ENCODE results near the gene UTS2R. TPM values are rescaled to one million over a fixed set of nuclear protein-coding genes. Genes with fewer than 3 reads are reported as not detected.

Gene UTS2R
- total and polyA plus RNA-seq, 2 of the 4 experiments (the other 2 are of a cell fraction), result not detected

- Histone ChIP-seq H4K5ac (ENCODE audit: low read depth, low read length) (no peak overlapping the region), H3K4me3 (ENCODE audit: insufficient read depth, low read depth, low read length) (no peak overlapping the region), H2BK15ac (ENCODE audit: low read depth, low read length) (no peak overlapping the region), H2BK20ac (ENCODE audit: low read depth, low read length) (no peak overlapping the region), H4K8ac (ENCODE audit: low read depth in 2 of 2, low read length in 2 of 2) (no peak overlapping the region), H3K56ac (ENCODE audit: extremely low read depth, insufficient read depth, low read length) (no peak overlapping the region), H3K27ac (ENCODE audit: insufficient read depth, low read length) (no peak overlapping the region), H3K4ac (ENCODE audit: low read depth, low read length) (no peak overlapping the region), H3K14ac (replicated peaks; ENCODE audit: low read depth, low read length) (no peak overlapping the region), H3K23ac (ENCODE audit: low read depth, low read length) (no peak overlapping the region), H2BK120ac (ENCODE audit: low read depth, low read length) (no peak overlapping the region), H3K9ac (ENCODE audit: low read depth, low read length) (no peak overlapping the region), H3K79me1 (ENCODE audit: low read depth in 1 of 2, low read length in 2 of 2) (no peaks in the 10 kb centered on the region), H2BK5ac (ENCODE audit: low read depth, low read length, poor library complexity, severe bottlenecking) (no peak overlapping the region), H3K27me3 (ENCODE audit: control insufficient read depth, insufficient read depth, low read length) (peaks cover 39% of the 10 kb centered on the region), H2AK9ac (replicated peaks; ENCODE audit: low read depth, low read length, poor library complexity) (no peak overlapping the region), H3K4me1 (ENCODE audit: control insufficient read depth, insufficient read depth, low read length) (peaks cover 4% of the 10 kb centered on the region), H2AFZ (replicated peaks; ENCODE audit: low read length, poor library complexity) (no peak overlapping the region), H2AK5ac (ENCODE audit: low read depth, low read length) (no peak overlapping the region), H3K9me1 (ENCODE audit: insufficient read depth, low read length) (peaks cover 4% of the 10 kb centered on the region; the same call in 1 of the 2 replicates), H3K4me2 (ENCODE audit: low read depth, low read length) (no peak overlapping the region), H3K36me3 (ENCODE audit: control insufficient read depth, insufficient read depth, low read length) (peaks cover 2% of the 10 kb centered on the region; the same call in 1 of the 2 replicates), H4K91ac (ENCODE audit: insufficient read depth, low read depth, low read length) (no peak overlapping the region), H4K20me1 (ENCODE audit: insufficient read depth, low read length) (no peaks in the 10 kb centered on the region; the same call in 1 of the 2 replicates), H3K18ac (ENCODE audit: low read depth, low read length) (no peak overlapping the region), H3K9me3 (ENCODE audit: control insufficient read depth, insufficient read depth, low read length) (no peaks in the 10 kb centered on the region)
- no peak for TF ChIP-seq NFE2L2 (IDR thresholded peaks at IDR 0.05; ENCODE audit: low read depth, low read length)
- TF ChIP-seq MAFK (IDR thresholded peaks at IDR 0.05; ENCODE audit: low read depth, low read length), result no peak
- TF ChIP-seq CEBPB (IDR thresholded peaks at IDR 0.05; ENCODE audit: low read depth, low read length), result no peak
- TF ChIP-seq RCOR1 (IDR thresholded peaks at IDR 0.05; ENCODE audit: insufficient replicate concordance, low read length), result no peak
- TF ChIP-seq RAD21 (IDR thresholded peaks at IDR 0.05; ENCODE audit: low read length), result no peak
- TF ChIP-seq, protein P1, sequence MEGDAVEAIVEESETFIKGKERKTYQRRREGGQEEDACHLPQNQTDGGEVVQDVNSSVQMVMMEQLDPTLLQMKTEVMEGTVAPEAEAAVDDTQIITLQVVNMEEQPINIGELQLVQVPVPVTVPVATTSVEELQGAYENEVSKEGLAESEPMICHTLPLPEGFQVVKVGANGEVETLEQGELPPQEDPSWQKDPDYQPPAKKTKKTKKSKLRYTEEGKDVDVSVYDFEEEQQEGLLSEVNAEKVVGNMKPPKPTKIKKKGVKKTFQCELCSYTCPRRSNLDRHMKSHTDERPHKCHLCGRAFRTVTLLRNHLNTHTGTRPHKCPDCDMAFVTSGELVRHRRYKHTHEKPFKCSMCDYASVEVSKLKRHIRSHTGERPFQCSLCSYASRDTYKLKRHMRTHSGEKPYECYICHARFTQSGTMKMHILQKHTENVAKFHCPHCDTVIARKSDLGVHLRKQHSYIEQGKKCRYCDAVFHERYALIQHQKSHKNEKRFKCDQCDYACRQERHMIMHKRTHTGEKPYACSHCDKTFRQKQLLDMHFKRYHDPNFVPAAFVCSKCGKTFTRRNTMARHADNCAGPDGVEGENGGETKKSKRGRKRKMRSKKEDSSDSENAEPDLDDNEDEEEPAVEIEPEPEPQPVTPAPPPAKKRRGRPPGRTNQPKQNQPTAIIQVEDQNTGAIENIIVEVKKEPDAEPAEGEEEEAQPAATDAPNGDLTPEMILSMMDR (conservative IDR thresholded peaks at IDR 0.05; ENCODE audit: low read depth, low read length), result no peak
- TF ChIP-seq USF2 (IDR thresholded peaks at IDR 0.05; ENCODE audit: low read depth, low read length), result no peak
- TF ChIP-seq FOS (IDR thresholded peaks at IDR 0.05; ENCODE audit: low read depth, low read length), result no peak
- no peak for TF ChIP-seq ELK1 (IDR thresholded peaks at IDR 0.05; ENCODE audit: borderline replicate concordance, low read depth, low read length)
- no peak for TF ChIP-seq MAZ (IDR thresholded peaks at IDR 0.05; ENCODE audit: borderline replicate concordance, low read depth, low read length)
- no peak for TF ChIP-seq SMC3 (IDR thresholded peaks at IDR 0.05; ENCODE audit: low read depth, low read length)
- TF ChIP-seq RFX5 (IDR thresholded peaks at IDR 0.05; ENCODE audit: low read depth, low read length), result no peak
- no peak for TF ChIP-seq CHD1 (IDR thresholded peaks at IDR 0.05; ENCODE audit: low read depth, low read length)
- intact Hi-C loops (cut with micrococcal nuclease) (no loop called here), in situ Hi-C loops (cut with MboI; ENCODE audit: low sequenced_read_pairs) (no loop called here), dilution Hi-C loops (cut with HindIII; ENCODE audit: low sequenced_read_pairs, unreplicated experiment) (no loop called here)
- CTCF ChIA-PET, result no interaction called here
- no peak for DNase-seq
- POLR2A ChIA-PET (ENCODE audit: unreplicated experiment), result no interaction called here
- no TSS peak for BruUV-seq (replicated peaks)
- no peak for ATAC-seq (ENCODE audit: low read depth)
- WGBS, 2 experiments (ENCODE audit: extremely low coverage in 2 of 2, insufficient read length in 1 of 2), result 30% methylated on average over 8 of the region's 26 CpGs; no CpG with 5 or more reads in 1 of the 2 experiments
Observed at GRCh38 chr17:82385559-82386254, 14.1 kb downstream of the UTS2R start.

Measured in IMR-90 (cell line).